ENCODE data around the gene CAMK2G.

Gene CAMK2G

GRCh38 chr10:73910764-73911552 is 36.6 kb upstream of the CAMK2G start, which contains the start of gene PLAU:
PLAU (plus strand) TSS chr10:73911132; CDS start chr10:73911556, 424 bp downstream.
- H3K36me3 ChIP-seq (ENCODE audit: control insufficient read depth, insufficient read depth, low read length) = no peaks in the 10 kb centered on the region
- peaks cover 47% of the 10 kb centered on the region for H3K27me3 ChIP-seq (ENCODE audit: control insufficient read depth, insufficient read depth, low read length)
- peak within 1 kb of the TSS; percentile 48 for H3K9ac ChIP-seq (ENCODE audit: low read depth, low read length)
- no peaks in the 10 kb centered on the region for H3K9me3 ChIP-seq (ENCODE audit: control insufficient read depth, insufficient read depth, low read length)
- peak within 1 kb of the TSS; percentile 73 for H3K4me3 ChIP-seq (ENCODE audit: low read depth, low read length)
- H3K4me1 ChIP-seq (ENCODE audit: control insufficient read depth, insufficient read depth, low read length) = peaks cover 17% of the 10 kb centered on the region

GRCh38 chr10:73910401-73910763 is 36.0 kb upstream of the CAMK2G start:
- peaks cover 47% of the 10 kb centered on the region for H3K27me3 ChIP-seq (ENCODE audit: control insufficient read depth, insufficient read depth, low read length)
- peak overlapping the region; percentile 52 for H3K4me3 ChIP-seq (ENCODE audit: low read depth, low read length)
- H3K36me3 ChIP-seq (ENCODE audit: control insufficient read depth, insufficient read depth, low read length) = no peaks in the 10 kb centered on the region
- H3K9ac ChIP-seq (ENCODE audit: low read depth, low read length) = peak overlapping the region; percentile 48
- peaks cover 19% of the 10 kb centered on the region for H3K4me1 ChIP-seq (ENCODE audit: control insufficient read depth, insufficient read depth, low read length)
- no peaks in the 10 kb centered on the region for H3K9me3 ChIP-seq (ENCODE audit: control insufficient read depth, insufficient read depth, low read length)

DNA sequence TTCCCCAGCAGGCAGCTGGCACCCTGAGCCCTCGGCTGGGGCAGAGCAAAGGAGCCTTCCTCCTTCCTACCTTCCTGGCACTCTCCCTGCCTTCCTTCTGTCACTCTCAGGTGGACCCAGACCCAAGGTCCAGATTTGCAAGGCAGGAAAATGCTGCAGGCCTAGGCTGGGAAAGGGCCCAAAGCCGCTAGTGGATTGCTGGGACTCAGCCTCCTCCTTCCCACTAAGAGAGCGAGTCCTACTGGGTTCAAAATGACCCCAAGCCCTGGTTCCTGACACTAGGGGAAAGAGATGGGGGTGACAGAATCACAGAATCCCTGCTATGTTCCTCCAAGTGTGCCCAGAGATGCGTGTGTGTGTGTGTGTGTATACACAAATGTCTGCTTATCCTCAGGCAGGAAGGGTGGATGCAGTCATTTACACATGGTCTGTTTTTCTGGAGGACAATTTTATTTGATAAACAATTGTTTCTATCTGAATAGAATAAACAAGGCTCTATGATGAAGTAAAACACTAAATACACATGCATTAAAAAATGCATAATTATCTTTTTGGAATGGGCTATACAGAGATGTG is 35.3 kb upstream of the CAMK2G start:
- no peak overlapping the region for H3K4me3 ChIP-seq (ENCODE audit: low read depth, low read length)

GRCh38 chr10:73908853-73909539 is 34.6 kb upstream of the CAMK2G start:
- H3K4me3 ChIP-seq (ENCODE audit: low read depth, low read length) = no peak overlapping the region
- H3K36me3 ChIP-seq (ENCODE audit: control insufficient read depth, insufficient read depth, low read length) = no peaks in the 10 kb centered on the region
- no peak overlapping the region for H3K9ac ChIP-seq (ENCODE audit: low read depth, low read length)
- H3K9me3 ChIP-seq (ENCODE audit: control insufficient read depth, insufficient read depth, low read length) = no peaks in the 10 kb centered on the region
- H3K27me3 ChIP-seq (ENCODE audit: control insufficient read depth, insufficient read depth, low read length) = peaks cover 47% of the 10 kb centered on the region
- H3K4me1 ChIP-seq (ENCODE audit: control insufficient read depth, insufficient read depth, low read length) = peaks cover 14% of the 10 kb centered on the region

More for the DNA sequence above, 35.3 kb upstream of the CAMK2G start:
- H3K9ac ChIP-seq (ENCODE audit: low read depth, low read length) = no peak overlapping the region
- no peaks in the 10 kb centered on the region for H3K36me3 ChIP-seq (ENCODE audit: control insufficient read depth, insufficient read depth, low read length)
- peaks cover 47% of the 10 kb centered on the region for H3K27me3 ChIP-seq (ENCODE audit: control insufficient read depth, insufficient read depth, low read length)
- no peaks in the 10 kb centered on the region for H3K9me3 ChIP-seq (ENCODE audit: control insufficient read depth, insufficient read depth, low read length)
- peaks cover 19% of the 10 kb centered on the region for H3K4me1 ChIP-seq (ENCODE audit: control insufficient read depth, insufficient read depth, low read length)

DNA sequence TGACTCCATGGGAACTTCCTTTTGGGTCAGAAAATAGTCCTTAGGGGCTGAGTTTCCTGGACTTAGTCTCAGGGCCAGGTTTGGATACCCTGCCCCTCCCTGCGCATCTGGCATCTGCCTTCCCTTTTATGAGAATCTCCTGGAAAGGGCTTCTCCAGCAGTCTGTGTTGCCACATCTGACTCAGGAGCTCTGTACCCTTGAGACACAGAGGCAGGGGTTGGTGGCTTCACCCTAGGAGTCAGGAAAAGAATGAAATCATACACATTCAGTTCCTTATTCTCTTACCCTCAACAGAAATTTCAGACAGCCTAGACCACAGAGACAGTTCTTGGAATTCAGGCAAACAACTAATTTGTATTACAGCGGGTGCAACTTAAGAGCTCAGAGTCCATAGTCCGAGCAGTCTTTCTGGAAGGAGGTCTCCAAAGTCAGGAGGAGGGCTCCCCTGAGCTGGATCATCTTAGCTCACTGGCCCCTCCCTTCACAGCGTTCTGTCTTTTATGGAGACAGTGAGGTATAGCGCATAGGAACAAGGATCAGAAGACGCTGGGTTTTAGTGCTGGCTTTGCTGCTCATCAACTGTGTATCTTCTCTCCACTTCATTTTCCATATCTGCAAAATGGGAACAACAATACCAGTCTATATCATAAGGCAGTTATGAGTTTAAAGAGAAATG is 33.6 kb upstream of the CAMK2G start:
- H3K9me3 ChIP-seq (ENCODE audit: control insufficient read depth, insufficient read depth, low read length) = no peaks in the 10 kb centered on the region
- peaks cover 11% of the 10 kb centered on the region for H3K4me1 ChIP-seq (ENCODE audit: control insufficient read depth, insufficient read depth, low read length)
- no peak overlapping the region for H3K9ac ChIP-seq (ENCODE audit: low read depth, low read length)
- no peak overlapping the region for H3K4me3 ChIP-seq (ENCODE audit: low read depth, low read length)
- H3K36me3 ChIP-seq (ENCODE audit: control insufficient read depth, insufficient read depth, low read length) = no peaks in the 10 kb centered on the region
- H3K27me3 ChIP-seq (ENCODE audit: control insufficient read depth, insufficient read depth, low read length) = peaks cover 42% of the 10 kb centered on the region

- Histone ChIP-seq H3K9ac (ENCODE audit: low read depth, low read length) (no peak overlapping the region), H3K9me3 (ENCODE audit: control insufficient read depth, insufficient read depth, low read length) (no peaks in the 10 kb centered on the region), H3K4me3 (ENCODE audit: low read depth, low read length) (no peak overlapping the region), H3K36me3 (ENCODE audit: control insufficient read depth, insufficient read depth, low read length) (no peaks in the 10 kb centered on the region), H3K4me1 (ENCODE audit: control insufficient read depth, insufficient read depth, low read length) (peaks cover 11% of the 10 kb centered on the region), H3K27me3 (ENCODE audit: control insufficient read depth, insufficient read depth, low read length) (peaks cover 30% of the 10 kb centered on the region)
Measured at GRCh38 chr10:73906524-73907447, 32.4 kb upstream of the CAMK2G start.

- H3K27me3 ChIP-seq (ENCODE audit: control insufficient read depth, insufficient read depth, low read length) = peaks cover 23% of the 10 kb centered on the region
- H3K4me1 ChIP-seq (ENCODE audit: control insufficient read depth, insufficient read depth, low read length) = peaks cover 11% of the 10 kb centered on the region
- H3K9ac ChIP-seq (ENCODE audit: low read depth, low read length) = no peak overlapping the region
- H3K4me3 ChIP-seq (ENCODE audit: low read depth, low read length) = no peak overlapping the region
- no peaks in the 10 kb centered on the region for H3K36me3 ChIP-seq (ENCODE audit: control insufficient read depth, insufficient read depth, low read length)
- no peaks in the 10 kb centered on the region for H3K9me3 ChIP-seq (ENCODE audit: control insufficient read depth, insufficient read depth, low read length)
Measured at GRCh38 chr10:73905256-73906020, 31.1 kb upstream of the CAMK2G start.

DNA sequence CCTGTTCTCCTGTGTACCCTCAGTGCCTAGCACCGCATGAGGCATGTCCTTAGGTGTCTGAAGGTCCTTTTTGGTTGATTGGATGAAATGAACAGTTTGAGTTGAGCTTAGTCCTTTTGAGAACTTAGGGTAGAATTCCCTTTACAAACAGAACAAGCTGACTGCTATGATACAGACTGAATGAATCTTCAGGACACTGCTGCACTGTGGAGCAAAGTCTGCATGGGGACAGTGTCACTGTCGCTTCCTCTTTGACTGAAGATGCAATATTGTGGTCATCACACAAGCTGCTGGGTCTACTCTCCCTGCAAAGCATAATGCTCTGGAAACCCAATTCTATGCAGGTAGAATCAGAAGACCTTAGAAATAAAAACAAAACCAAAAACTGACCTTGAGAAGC is 28.0 kb upstream of the CAMK2G start:
- Histone ChIP-seq H3K9me3 (ENCODE audit: control insufficient read depth, insufficient read depth, low read length) (no peaks in the 10 kb centered on the region), H3K4me3 (ENCODE audit: low read depth, low read length) (no peak overlapping the region), H3K9ac (ENCODE audit: low read depth, low read length) (no peak overlapping the region), H3K36me3 (ENCODE audit: control insufficient read depth, insufficient read depth, low read length) (no peaks in the 10 kb centered on the region), H3K27me3 (ENCODE audit: control insufficient read depth, insufficient read depth, low read length) (no peaks in the 10 kb centered on the region), H3K4me1 (ENCODE audit: control insufficient read depth, insufficient read depth, low read length) (peaks cover 7% of the 10 kb centered on the region)

DNA sequence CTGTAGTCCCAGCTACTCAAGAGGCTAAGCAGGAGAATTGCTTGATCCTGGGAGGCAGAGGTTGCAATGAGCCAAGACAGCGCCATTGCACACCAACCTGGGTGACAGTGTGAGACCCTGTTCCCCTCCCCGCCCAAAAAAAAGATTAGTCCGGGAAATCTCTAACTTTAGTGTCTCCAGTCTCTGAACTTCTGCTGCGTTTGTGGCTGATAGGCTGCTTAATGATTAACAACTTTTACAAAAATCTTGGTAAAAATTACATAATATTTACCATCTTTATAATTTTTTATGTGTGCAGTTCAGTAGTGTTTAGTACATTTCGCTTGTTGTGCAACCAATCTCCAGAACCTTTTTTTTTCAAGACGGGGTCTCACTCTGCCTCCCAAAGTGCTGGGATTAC is 26.9 kb upstream of the CAMK2G start:
- Histone ChIP-seq H3K4me3 (ENCODE audit: low read depth, low read length) (no peak overlapping the region), H3K9ac (ENCODE audit: low read depth, low read length) (no peak overlapping the region), H3K9me3 (ENCODE audit: control insufficient read depth, insufficient read depth, low read length) (no peaks in the 10 kb centered on the region), H3K36me3 (ENCODE audit: control insufficient read depth, insufficient read depth, low read length) (no peaks in the 10 kb centered on the region), H3K27me3 (ENCODE audit: control insufficient read depth, insufficient read depth, low read length) (no peaks in the 10 kb centered on the region), H3K4me1 (ENCODE audit: control insufficient read depth, insufficient read depth, low read length) (peaks cover 4% of the 10 kb centered on the region)

DNA sequence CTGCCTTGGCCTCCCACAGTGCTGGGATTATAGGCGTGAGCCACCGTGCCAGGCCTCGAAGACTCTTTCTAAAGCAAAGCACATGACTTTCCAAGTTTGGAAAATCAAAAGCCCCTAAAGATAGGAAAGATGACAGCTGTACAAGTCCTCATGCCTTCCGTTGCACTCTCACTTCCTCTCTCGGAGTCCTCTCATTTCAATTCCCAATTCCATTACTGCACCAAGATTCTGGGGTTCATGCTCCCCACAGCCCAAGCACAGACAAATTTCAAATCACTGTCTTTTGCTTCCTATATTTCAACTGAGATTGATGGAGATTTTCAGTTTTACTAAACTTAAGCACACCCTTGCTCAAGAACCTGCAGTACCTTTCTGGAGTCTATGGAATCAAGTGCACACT is 25.7 kb upstream of the CAMK2G start:
- H3K4me3 ChIP-seq (ENCODE audit: low read depth, low read length) = no peak overlapping the region
- H3K9me3 ChIP-seq (ENCODE audit: control insufficient read depth, insufficient read depth, low read length) = no peaks in the 10 kb centered on the region
- H3K9ac ChIP-seq (ENCODE audit: low read depth, low read length) = no peak overlapping the region
- H3K4me1 ChIP-seq (ENCODE audit: control insufficient read depth, insufficient read depth, low read length) = no peaks in the 10 kb centered on the region
- no peaks in the 10 kb centered on the region for H3K36me3 ChIP-seq (ENCODE audit: control insufficient read depth, insufficient read depth, low read length)
- no peaks in the 10 kb centered on the region for H3K27me3 ChIP-seq (ENCODE audit: control insufficient read depth, insufficient read depth, low read length)
